ENCODE data around the gene EXOC6B. TPM values are rescaled to one million over a fixed set of nuclear protein-coding genes. Genes with fewer than 3 reads are reported as not detected.

EXOC6B gene
- total and polyA plus RNA-seq, 2 of the 8 experiments (the other 6 are each of a cell fraction or from before 2014, with no cell fraction given), result 13.5 to 33.0 TPM

DNA sequence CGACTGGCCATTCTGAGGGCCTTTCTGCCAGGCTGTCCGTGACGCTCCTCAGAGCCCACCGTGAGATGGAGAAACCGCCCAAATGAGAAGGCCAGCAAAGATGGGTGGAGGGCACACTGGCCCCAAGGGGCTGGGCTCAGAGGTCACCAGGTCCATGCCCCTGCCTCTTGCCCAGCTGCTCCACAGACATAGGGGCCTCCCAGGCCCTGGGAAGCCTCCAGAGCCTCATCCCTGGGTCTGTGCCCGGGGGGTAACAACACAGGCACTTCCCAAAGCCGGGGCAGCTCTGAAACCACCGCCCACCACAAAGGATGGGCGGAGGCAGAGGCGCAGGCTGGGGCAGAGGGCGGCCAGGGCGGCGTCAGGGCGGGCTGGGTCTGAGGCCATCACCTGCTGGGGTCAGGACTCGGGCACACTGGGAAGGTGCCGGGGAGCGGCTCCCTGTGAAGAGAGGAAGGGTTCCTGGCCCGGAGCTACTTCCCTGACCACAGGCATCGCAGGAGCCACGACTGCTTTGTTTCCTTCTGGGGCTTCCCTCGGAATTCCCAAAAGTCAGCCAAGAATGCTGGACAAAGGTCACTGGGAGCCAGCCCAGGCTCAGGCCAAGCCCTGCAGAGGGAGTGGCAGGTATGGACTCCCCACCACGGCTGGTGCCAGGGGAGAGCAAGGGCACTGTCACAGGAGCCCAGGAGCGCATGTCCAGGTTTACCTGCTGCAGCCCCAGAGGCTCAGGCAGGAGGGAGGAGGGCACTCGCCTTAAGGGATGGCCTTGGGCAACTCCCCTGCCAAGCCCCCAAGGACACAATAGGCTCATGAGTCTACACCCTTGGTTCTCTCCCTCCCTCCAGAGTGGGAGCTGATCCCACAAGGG, 687.6 kb downstream of the EXOC6B start:
- H3K23me2 ChIP-seq (ENCODE audit: low read depth, low read length), result peaks cover 4% of the 10 kb centered on the region; the same call in 1 of the 2 replicates
- FAIRE-seq (no peak), DNase-seq (ENCODE audit: low read depth in 1 of 2, low spot score in 2 of 2) (no peak)
- no peak overlapping the region for H2BK15ac ChIP-seq (ENCODE audit: low read length)
- H3K9ac ChIP-seq (replicated peaks in 1 of 4; ENCODE audit: extremely low read depth in 1 of 4, low read depth in 3 of 4, low read length in 3 of 4), result no peak overlapping the region
- H3K4ac ChIP-seq (replicated peaks; ENCODE audit: insufficient read length, low read depth, low read length), result no peak overlapping the region
- 72% methylated on average over 23 of the region's 24 CpGs; no CpG with 5 or more reads in 1 of the 2 experiments for WGBS, 2 experiments (ENCODE audit: extremely low coverage in 1 of 2, insufficient coverage in 1 of 2, insufficient read length in 1 of 2, insufficient replicate concordance in 2 of 2, low coverage in 1 of 2, low lambda C conversion rate in 2 of 2, missing lambda C conversion rate in 1 of 2)
- H2BK5ac ChIP-seq (ENCODE audit: low read depth, low read length), result no peak overlapping the region
- H3K23ac ChIP-seq (ENCODE audit: insufficient read length), result no peak overlapping the region
- H3K14ac ChIP-seq (ENCODE audit: insufficient read length), result no peak overlapping the region
- H3K4me1 ChIP-seq (replicated peaks in 1 of 4; ENCODE audit: control insufficient read depth in 3 of 4, insufficient read depth in 4 of 4, low read length in 3 of 4), result peaks cover 0 to 15% (median 11%) of the 10 kb centered on the region in 4 experiments; a peak in 6 of 7 replicates
- ChIA-PET CTCF (ENCODE audit: partially characterized antibody) (interaction anchor here (0.6 to 9.5 kb wide), 40 partner anchors 10 to 1039 kb away, joined by 3 to 70 read pairs (median 3); no protein-coding TSS in a partner anchor), POLR2A (ENCODE audit: partially characterized antibody) (no interaction called here)
- no peak overlapping the region for H3K4me2 ChIP-seq (ENCODE audit: insufficient read depth in 1 of 2, low read depth in 2 of 2, low read length in 2 of 2)
- no peak overlapping the region for H4K91ac ChIP-seq (replicated peaks; ENCODE audit: insufficient read length, low read length)
- no peaks in the 10 kb centered on the region for H3K36me3 ChIP-seq (ENCODE audit: control insufficient read depth in 2 of 4, insufficient read depth in 4 of 4, low read length in 3 of 4)
- no peak overlapping the region for H2BK120ac ChIP-seq (replicated peaks; ENCODE audit: low read depth, low read length)
- no peak overlapping the region for H2BK12ac ChIP-seq (ENCODE audit: low read depth, low read length)
- no peaks in the 10 kb centered on the region for H3K9me3 ChIP-seq (ENCODE audit: insufficient read depth in 2 of 2, low read depth in 1 of 2, low read length in 1 of 2)
- no peak overlapping the region for H2AK5ac ChIP-seq (ENCODE audit: low read depth, low read length)
- H3K18ac ChIP-seq (ENCODE audit: extremely low read depth, low read length), result peak overlapping the region; percentile 32
- no peak overlapping the region for H2AFZ ChIP-seq (ENCODE audit: low read length)
- no peak overlapping the region for H3K27ac ChIP-seq (ENCODE audit: low read depth, low read length)
- no peak overlapping the region for H3K56ac ChIP-seq (replicated peaks; ENCODE audit: insufficient read length, low read depth, low read length)
- no peaks in the 10 kb centered on the region for H3K79me2 ChIP-seq (ENCODE audit: control insufficient read depth in 1 of 2, insufficient read depth in 2 of 2, low read length in 2 of 2)
- no peak overlapping the region for H4K8ac ChIP-seq (ENCODE audit: extremely low read depth, insufficient read depth, low read length)
- H2BK20ac ChIP-seq (ENCODE audit: low read length), result no peak overlapping the region
- H3K79me1 ChIP-seq (ENCODE audit: low read depth, low read length), result no peaks in the 10 kb centered on the region
- H3K4me3 ChIP-seq (ENCODE audit: extremely low read depth in 1 of 4, insufficient read depth in 2 of 4, low read depth in 3 of 4, low read length in 4 of 4), result no peak overlapping the region
- H4K5ac ChIP-seq (ENCODE audit: insufficient read length, low read depth, low read length), result no peak overlapping the region
- no peak for TF ChIP-seq TEAD4 (IDR thresholded peaks at IDR 0.05; ENCODE audit: low read depth, low read length)
- TF ChIP-seq KDM5A (IDR thresholded peaks at IDR 0.05; ENCODE audit: low read length), result no peak
- TF ChIP-seq EGR1 (IDR thresholded peaks at IDR 0.05; ENCODE audit: borderline replicate concordance, low read depth, low read length), result no peak
- H3K27me3 ChIP-seq (replicated peaks in 1 of 4; ENCODE audit: control insufficient read depth in 3 of 4, extremely low read depth in 1 of 4, insufficient read depth in 3 of 4, low read length in 3 of 4), result peaks cover 18 to 39% (median 36%) of the 10 kb centered on the region in 4 experiments
- peaks cover 0 to 4% of the 10 kb centered on the region in 2 experiments for H4K20me1 ChIP-seq (replicated peaks in 1 of 2; ENCODE audit: control insufficient read depth in 1 of 2, insufficient read depth in 2 of 2, low read length in 2 of 2)
